Vagina (tissue), 2 donors: ENCODE results near the gene LRRC10B. TPM values are rescaled to one million over a fixed set of nuclear protein-coding genes. Genes with fewer than 3 reads are reported as not detected.

Source experiments
- DNase-seq, 2 donors: peaks; one replicate each; pipeline ENCODE4 v3.0.0-alpha.2; 2017; ENCODE audit errors: extremely low spot score in 2 of 2
- H3K27ac ChIP-seq: fragments of 200-600 bp; sonication (generic); one replicate; pipeline ENCODE4 v1.5.1; 2019
- H3K27me3 ChIP-seq: fragments of 200-600 bp; sonication (generic); one replicate; pipeline ENCODE4 v1.5.1; 2019
- H3K36me3 ChIP-seq, 2 donors: fragments of 200-600 bp; sonication (generic); one replicate each; pipeline ENCODE4 v1.5.1; 2017 to 2019
- H3K4me1 ChIP-seq: fragments of 200-600 bp; sonication (generic); one replicate; pipeline ENCODE4 v1.5.1; 2019
- H3K4me3 ChIP-seq, 2 donors: fragments of 200-600 bp; sonication (generic); 1 replicate in 1 of 2; 2 replicates in 1 of 2; pipeline ENCODE4 v1.5.1; 2016 to 2019
- H3K9me3 ChIP-seq: fragments of 200-600 bp; sonication (generic); one replicate; pipeline ENCODE4 v1.5.1; 2019
- CTCF ChIP-seq, 3 experiments: fragments of 450-650 bp in 2 of 3; fragments of 200-600 bp in 1 of 3; sonication (generic) in 1 of 3; IDR thresholded peaks; one replicate each; pipeline ENCODE4 v1.5.1; 2017 to 2019; ENCODE audit warnings: antibody characterized with exemption in 3 of 3, mild to moderate bottlenecking in 2 of 3, moderate library complexity in 2 of 3
- POLR2A ChIP-seq, 2 donors: fragments of 450-650 bp; IDR thresholded peaks; one replicate each; pipeline ENCODE4 v1.6.1; 2017; ENCODE audit warnings: antibody characterized with exemption in 2 of 2, mild to moderate bottlenecking in 2 of 2, moderate library complexity in 2 of 2
- POLR2AphosphoS5 ChIP-seq, 2 donors: sonication (generic); formaldehyde crosslinking; IDR thresholded peaks; one replicate each; pipeline ENCODE4 v1.9.0; 2017; ENCODE audit warnings: antibody characterized with exemption in 2 of 2, mild to moderate bottlenecking in 2 of 2, low read depth in 1 of 2; ENCODE audit not compliant: insufficient read depth in 1 of 2
- intact Hi-C: fragments of 100-400 bp; cut with DNase I; formaldehyde crosslinking; loops from one replicate; pipeline ENCODE4 v1.15.1; 2023
- total RNA-seq: library from RNA; depleted of rRNA; stranded (reverse); fragments of >200 nt; gene quantifications from one replicate; pipeline ENCODE4 v1.2.3, GENCODE V29; 2016

Gene LRRC10B
- total RNA-seq, 1 donor from 2014 or later = 0.74 TPM

DNA sequence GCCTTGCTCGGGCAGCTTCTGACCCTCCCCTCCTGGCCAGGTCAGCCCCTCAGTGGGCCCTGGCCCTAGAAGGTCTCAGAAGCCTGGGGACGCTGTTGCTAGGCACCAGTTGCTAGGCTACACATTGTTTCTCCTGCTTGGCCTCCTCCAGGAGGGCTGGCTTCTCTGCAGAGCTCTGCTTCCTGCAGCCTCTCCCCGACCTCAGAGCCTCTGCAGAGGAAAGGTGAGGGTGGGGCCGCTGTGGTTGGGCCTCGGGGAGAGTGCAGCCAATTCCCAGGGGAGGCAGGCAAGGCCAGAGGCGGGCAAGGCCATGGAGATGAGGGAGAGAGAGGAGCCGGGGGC, 27.6 kb upstream of the LRRC10B start:
- intact Hi-C loops = loop anchor here (5.0 to 10.0 kb wide), 2 partner anchors 36 to 154 kb away; no protein-coding TSS in a partner anchor
- Histone ChIP-seq H3K27ac (no peak overlapping the region), H3K27me3 (no peaks in the 10 kb centered on the region), H3K4me1 (peaks cover 11% of the 10 kb centered on the region), H3K9me3 (no peaks in the 10 kb centered on the region), H3K4me3 (no peak overlapping the region), H3K36me3 (no peaks in the 10 kb centered on the region)
- no peak for DNase-seq
- TF ChIP-seq POLR2AphosphoS5 (IDR thresholded peaks at IDR 0.05; ENCODE audit: insufficient read depth in 1 of 2, low read depth in 1 of 2) = no peak
- TF ChIP-seq POLR2A (IDR thresholded peaks at IDR 0.05) = no peak
- no peak for TF ChIP-seq CTCF (IDR thresholded peaks at IDR 0.05)

- no peaks in the 10 kb centered on the region for H3K27me3 ChIP-seq
These were observed 26.7 kb upstream of the LRRC10B start for GRCh38 chr11:61481806-61482205.

DNA sequence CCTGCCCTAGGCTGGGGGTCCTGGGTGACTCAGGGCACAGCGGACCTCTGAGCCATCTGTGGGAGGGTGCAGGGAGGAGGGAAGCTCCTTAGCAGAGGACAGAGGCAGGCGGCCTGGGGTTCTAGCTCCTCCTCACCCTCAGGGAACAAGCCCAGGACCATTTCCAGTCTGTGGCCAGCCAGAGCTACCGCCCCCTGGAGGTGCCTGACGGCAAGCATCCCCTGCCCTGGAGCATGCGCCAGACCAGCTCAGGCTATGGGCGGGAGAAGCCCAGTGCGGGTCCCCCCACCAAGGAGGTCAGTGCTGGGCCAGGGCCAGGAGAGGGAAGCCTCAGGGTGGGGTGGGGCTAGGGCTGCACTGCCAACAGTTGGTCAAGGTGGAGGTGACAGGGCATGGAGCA, 26.0 kb upstream of the LRRC10B start:
- intact Hi-C loops = loop anchor here (5.0 to 10.0 kb wide), 2 partner anchors 35 to 152 kb away; no protein-coding TSS in a partner anchor

More at GRCh38 chr11:61481806-61482205, 26.7 kb upstream of the LRRC10B start:
- no peaks in the 10 kb centered on the region for H3K36me3 ChIP-seq
- intact Hi-C loops = loop anchor here (5.0 to 10.0 kb wide), 2 partner anchors 35 to 153 kb away; no protein-coding TSS in a partner anchor
- H3K4me3 ChIP-seq = no peak overlapping the region
- DNase-seq = no peak
- H3K27ac ChIP-seq = no peak overlapping the region
- peaks cover 11% of the 10 kb centered on the region for H3K4me1 ChIP-seq
- H3K9me3 ChIP-seq = no peaks in the 10 kb centered on the region
- TF ChIP-seq CTCF (IDR thresholded peaks at IDR 0.05) = no peak
- no peak for TF ChIP-seq POLR2A (IDR thresholded peaks at IDR 0.05)
- no peak for TF ChIP-seq POLR2AphosphoS5 (IDR thresholded peaks at IDR 0.05; ENCODE audit: insufficient read depth in 1 of 2, low read depth in 1 of 2)

DNA sequence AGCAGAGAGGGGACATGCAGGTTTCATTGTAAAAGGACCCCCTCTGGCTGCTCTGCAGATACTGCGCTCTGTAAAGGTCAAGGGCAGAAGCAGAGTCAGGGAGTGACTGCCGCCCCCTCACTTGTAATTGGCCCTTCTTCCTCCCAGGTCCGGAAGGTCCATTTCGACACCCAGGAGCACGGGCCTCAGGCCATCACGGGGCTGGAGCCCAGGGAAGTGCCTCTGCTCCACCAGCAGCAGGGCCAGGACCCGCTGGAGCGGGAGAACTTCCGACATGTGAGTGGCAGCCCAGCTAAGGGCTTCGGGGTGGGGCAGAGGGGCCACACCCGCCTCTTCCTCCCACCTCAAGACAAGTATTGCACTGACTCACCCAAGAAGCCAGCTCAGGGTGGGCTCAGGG, 24.0 kb upstream of the LRRC10B start:
- no peaks in the 10 kb centered on the region for H3K9me3 ChIP-seq
- H3K27me3 ChIP-seq = no peaks in the 10 kb centered on the region
- H3K4me3 ChIP-seq = no peak overlapping the region
- intact Hi-C loops = loop anchor here (5.0 to 10.0 kb wide), 2 partner anchors 33 to 150 kb away; no protein-coding TSS in a partner anchor
- no peaks in the 10 kb centered on the region for H3K36me3 ChIP-seq
- H3K4me1 ChIP-seq = peaks cover 15% of the 10 kb centered on the region
- DNase-seq = no peak
- TF ChIP-seq POLR2AphosphoS5 (IDR thresholded peaks at IDR 0.05; ENCODE audit: insufficient read depth in 1 of 2, low read depth in 1 of 2) = no peak
- TF ChIP-seq POLR2A (IDR thresholded peaks at IDR 0.05) = no peak
- TF ChIP-seq CTCF (IDR thresholded peaks at IDR 0.05) = no peak
- no peak overlapping the region for H3K27ac ChIP-seq

More for the DNA sequence above, 26.0 kb upstream of the LRRC10B start:
- Histone ChIP-seq H3K4me3 (no peak overlapping the region), H3K27me3 (no peaks in the 10 kb centered on the region), H3K27ac (no peak overlapping the region), H3K9me3 (no peaks in the 10 kb centered on the region), H3K36me3 (no peaks in the 10 kb centered on the region), H3K4me1 (peaks cover 9% of the 10 kb centered on the region)
- no peak for DNase-seq
- TF ChIP-seq CTCF (IDR thresholded peaks at IDR 0.05) = no peak
- no peak for TF ChIP-seq POLR2A (IDR thresholded peaks at IDR 0.05)
- TF ChIP-seq POLR2AphosphoS5 (IDR thresholded peaks at IDR 0.05; ENCODE audit: insufficient read depth in 1 of 2, low read depth in 1 of 2) = no peak

DNA sequence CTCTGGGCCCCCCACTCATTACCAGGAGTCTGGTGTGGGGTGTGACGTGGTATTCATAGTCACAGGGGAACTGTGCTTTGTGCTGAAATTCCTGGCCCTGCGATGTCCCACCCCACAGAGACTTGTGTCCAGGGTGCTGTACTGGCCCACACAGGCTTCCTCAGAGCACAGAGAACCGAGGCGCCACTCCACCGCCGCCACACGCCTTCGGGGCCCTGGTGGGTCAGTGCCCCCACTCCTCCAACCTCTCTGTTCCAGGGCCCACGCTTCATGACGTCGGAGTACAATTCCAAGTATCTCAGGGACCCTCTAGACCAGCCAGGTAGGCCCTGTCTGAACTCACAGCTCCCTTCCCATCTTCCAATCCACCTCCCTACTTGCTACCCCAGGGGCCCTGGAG, 23.5 kb upstream of the LRRC10B start:
- Histone ChIP-seq H3K27ac (no peak overlapping the region), H3K36me3 (no peaks in the 10 kb centered on the region), H3K4me3 (no peak overlapping the region), H3K4me1 (peaks cover 20% of the 10 kb centered on the region), H3K27me3 (no peaks in the 10 kb centered on the region), H3K9me3 (no peaks in the 10 kb centered on the region)
- intact Hi-C loops = loop anchor here (10.0 kb wide), 1 partner anchor 150 kb away; no protein-coding TSS in a partner anchor
- TF ChIP-seq CTCF (IDR thresholded peaks at IDR 0.05) (no peak), POLR2A (IDR thresholded peaks at IDR 0.05) (no peak), POLR2AphosphoS5 (IDR thresholded peaks at IDR 0.05; ENCODE audit: insufficient read depth in 1 of 2, low read depth in 1 of 2) (no peak)
- DNase-seq = no peak
